GM18867 (cell line): ENCODE measurements around the gene TRPC4AP.

Source experiments
- ATAC-seq: cut with Tn5 transposase; IDR thresholded peaks from one replicate; pipeline ENCODE4 v1.9.1; 2021; ENCODE audit warnings: mild to moderate bottlenecking, moderate library complexity; ENCODE audit not compliant: unreplicated experiment

TRPC4AP gene

DNA sequence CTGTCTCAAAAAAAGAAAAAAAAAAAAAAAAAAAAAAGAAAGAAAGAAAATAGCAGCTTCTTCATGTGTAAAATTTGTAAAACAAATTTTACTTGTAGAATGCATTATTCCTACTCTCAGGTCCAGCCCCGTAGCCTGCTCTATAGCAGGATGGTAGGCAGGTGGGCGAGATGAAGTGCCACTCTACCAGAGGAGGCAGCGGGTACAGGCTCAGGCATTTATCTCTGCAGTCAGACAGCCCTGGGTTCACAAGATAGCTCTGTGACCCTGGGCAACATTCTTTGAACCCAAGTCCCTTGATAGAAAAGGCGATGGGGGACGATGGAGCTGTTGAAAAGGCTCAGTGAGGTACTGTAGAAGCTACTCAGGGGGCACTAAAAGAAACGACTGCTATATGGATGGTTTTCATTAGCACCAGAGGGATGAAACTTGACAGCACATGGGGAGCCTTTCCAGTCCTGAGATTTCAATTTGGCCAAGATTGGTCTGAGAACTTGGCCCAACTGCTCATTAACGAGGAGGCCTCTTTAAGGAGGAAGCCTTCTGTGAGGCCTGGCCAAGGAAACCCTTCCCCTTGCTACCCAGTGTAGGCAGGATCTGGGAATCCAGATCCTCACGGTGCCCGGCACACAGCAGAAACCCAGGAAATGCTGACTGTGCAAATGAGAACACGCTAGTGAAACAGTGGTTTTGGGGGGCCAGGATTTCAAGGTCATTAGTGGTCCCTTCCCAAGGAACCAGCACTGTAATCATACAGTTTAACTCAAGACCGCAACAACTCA is 73.8 kb downstream of the TRPC4AP start:
- no peak for ATAC-seq

DNA sequence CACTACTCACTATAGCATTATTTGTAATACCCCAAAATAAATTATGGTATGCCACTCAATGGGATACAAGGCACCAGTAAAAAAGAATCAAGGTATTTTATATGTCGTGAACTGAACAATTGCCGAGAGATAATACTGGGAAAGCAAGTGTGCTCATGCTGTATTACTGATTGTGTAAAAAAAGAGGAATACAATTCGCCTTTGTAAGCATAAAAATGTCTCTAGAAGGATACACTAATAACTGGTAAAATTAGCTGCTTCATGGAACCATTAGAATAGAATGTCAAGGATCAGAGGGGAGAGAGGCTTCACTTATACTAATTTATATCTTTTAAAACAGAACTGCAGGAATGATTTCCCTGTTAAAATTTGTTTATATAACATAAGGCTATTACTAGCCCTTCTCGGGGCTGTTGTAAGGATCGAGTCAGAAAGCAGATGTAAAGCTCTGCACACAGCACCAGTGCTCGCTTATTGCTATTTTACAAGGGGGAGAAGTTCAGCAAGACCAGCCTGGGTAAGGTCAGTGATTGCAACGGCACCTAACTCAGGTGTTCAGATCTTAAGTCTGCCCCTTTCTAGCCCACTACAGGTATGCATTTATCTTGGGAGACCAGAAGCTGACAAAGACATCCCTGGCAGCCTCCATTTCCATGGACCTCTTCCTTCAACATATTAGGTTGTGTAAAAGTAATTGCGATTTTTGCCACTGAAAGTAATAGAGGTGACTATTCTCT is 75.3 kb downstream of the TRPC4AP start:
- ATAC-seq = no peak

DNA sequence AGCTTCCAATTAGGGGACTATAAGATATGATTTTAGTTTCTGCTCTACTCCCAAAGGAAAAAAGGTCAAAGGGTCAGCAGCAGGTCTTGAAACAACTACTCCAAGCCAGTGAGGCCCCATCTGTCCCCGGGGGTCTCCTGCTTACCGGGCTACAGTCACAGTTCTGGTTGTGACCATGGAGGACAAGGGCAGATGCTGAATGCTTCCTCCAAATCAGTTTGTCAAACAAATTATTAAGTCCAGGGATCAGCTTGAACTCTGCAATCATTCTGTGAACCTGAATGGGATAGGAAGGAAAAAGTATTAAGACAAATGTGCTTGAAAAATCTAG is 76.8 kb downstream of the TRPC4AP start:
- no peak for ATAC-seq

DNA sequence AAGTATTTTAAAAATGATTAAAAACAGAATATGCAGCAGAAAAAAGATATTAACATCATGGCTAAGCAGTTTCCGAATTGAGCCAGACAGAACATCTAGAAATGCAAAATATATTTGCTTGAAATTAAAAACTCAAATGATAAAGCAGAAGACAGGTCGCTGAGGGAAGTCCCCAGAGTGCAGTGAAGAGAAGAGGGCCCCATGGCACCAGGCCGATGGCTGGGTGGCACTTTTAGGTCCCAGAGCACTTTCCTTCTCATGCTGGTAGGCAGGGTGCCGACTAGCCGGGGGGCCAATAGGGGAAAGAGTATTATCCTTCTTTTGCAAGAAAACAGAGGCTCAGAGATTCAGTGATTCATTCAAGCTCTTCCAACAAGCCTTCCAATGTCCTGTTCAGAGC is 78.1 kb downstream of the TRPC4AP start:
- ATAC-seq = no peak

DNA sequence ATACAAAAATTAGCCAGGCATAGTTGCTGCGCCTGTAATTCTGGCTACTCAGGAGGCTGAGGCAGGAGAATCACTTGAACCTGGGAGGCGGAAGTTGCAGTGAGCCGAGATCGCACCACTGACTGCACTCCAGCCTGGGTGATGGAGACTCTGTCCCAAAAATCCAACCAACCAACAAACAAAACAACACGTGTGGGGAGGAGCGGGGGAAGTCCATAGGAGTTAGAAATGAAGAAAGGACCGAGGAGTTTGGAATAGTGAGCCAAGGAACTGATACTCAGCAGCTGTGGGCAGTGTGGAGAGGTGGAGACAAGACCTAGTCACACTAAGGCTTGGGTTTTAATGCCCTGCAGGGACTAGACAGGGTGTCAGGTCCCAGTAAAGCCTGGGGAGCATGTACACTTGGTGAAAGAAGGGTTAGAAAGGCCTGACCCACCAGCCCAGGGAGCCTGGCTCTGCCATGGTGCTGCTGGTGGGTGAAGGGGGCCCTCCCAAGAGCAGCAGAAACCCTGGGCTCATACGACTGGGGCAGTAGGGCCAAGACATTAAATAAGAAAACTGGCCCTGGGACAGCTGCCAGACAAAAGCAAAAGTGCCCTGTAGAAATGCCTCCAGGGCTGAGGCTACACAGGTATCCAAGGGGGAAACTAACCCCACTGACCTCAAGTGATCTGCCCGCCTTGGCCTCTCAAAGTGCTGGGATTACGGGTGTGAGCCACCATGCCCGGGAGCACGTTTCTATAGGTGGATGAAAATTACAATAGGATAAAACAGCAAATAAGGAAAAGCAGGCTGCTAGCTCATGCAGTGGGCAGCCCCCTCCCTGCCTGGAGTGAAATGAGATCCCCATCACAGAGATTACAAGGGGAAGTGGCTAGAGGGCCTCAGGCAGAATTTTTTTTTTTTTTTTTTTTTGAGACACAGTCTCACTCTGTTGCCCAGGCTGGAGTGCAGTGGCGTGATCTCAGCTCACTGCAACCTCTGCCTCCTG is 78.9 kb downstream of the TRPC4AP start:
- no peak for ATAC-seq

DNA sequence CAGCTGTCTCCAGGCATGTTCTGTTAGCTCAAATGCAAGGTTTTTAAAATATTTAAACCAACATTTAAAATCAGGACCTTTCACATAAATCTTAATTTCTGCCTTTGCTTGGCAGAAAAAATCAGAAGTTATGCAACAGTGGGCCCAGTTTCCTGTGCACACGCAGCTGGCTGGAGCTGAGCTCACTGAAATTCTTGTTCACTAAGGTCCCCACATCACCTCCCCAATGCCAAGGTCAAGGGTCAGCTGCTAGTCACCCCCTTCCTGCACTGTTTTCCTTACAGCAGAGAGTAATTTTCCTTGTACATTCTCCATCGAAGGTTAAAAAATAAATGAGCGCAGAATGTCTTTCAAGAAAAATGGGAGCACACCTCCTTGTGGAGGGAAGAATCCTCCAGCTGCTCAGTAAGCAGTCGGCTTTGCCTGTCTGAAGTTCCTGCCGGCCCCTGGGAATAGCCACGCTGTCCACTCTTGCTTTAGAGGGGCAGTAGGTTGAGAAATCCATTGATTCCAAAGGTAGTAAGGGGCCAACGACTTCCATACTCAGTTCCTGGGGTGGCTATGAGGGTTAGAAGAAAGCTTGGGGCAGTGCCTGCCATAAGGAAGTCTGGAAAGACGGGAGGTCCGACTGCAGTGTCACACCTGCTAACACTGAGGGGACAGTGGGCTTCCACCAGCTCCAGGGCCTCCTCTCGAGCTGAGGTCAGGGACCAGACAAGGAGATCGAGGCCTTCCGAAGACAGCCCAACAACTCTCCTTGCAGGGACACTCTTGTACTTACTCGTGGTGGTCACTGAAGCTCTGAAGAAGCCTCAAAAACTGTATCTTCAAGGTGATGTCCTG is 80.2 kb downstream of the TRPC4AP start:
- ATAC-seq = no peak

DNA sequence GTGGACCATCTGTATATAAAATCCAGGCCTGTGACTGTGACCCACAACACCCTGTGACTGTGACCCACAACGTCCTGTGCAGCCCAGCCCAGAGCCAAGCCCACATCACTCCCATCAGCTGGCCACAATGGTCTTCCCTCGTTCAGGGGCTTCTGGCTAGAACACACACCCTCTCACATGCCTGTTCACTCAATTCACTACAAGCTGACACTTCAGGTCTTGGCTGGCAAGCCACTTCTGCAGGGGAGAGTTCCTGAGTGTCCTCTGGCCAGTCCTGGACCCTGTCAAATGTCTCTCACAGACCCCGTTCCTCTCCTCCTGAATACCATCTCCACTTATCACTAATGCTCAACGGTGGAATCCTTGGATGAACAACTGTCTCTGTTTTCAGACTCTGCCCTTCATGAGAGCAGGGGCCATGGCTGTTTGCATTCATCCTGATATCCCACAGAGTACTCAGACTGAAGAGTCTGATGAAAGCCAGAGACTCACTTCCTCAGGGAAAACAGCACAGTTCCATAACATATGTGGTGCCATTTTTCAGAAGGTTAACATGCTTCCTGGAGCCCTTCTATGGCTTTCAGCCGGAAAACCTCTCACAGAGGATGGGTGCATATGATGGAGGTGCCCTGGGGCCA is 80.9 kb downstream of the TRPC4AP start:
- ATAC-seq = no peak

DNA sequence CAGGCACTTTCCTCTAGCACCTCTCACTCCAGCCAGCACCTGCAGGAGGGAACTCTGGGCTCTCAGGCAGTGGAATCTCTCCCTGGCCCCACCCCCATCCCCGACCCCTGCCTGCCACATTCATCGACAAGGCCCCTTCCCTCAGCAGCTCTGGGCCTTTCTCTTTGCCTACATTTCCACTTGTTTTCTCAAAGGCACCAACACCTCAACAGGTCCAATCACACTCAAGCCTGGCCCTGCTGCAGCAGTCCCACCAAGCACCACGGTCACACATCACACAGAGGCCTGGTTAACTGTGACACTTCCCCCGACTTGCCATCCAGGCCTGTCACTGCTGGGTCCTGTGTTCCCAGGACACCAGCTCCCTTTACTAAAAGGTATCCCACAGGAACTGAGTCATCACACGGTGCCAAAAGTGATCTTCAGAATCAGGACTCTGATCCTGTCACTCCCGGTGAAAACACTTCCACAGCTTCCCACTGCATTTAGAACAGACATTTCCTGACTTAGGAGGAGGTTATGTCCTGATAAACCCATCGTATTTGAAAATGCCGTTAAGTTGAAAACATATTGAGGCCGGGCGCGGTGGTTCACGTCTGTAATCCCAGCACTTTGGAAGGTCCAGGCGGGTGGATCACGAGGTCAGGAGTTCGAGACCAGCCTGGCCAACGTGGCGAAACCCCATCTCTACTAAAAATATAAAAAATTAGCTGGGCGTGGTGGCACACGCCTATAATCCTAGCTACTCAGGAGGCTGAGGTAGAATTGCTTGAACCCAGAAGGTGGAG is 82.0 kb downstream of the TRPC4AP start:
- no peak for ATAC-seq

DNA sequence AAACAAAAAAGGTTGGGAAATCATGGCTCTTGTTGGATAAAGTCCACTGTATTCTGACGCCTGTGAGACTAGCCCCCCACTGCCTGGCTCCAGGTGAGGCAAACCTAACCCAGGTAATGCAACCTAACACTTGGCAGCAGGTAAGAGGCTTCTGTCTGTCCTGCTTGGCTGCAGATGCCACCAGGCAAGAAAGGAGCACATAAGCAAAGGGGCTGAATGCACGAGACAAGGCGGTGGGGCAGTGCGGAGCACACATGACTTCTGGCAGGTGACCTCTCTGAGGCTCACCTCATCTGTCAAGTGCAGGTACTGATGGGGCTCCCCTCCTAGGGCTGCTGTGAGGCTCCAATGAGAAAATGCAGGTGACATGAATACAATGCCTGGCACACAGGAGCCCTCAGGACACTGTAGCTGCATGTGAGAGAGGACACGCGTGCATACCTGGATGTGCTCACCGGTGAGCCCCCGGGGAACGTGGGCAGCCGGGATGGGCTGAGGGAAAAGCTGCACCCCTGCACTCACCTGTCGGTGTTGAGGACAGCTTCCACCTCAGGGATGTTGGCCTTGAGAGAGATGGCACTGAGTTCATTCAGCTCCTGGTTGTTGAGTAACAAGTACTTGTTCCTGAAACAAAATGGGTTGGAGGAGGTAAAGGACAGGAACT is 82.8 kb downstream of the TRPC4AP start:
- no peak for ATAC-seq

DNA sequence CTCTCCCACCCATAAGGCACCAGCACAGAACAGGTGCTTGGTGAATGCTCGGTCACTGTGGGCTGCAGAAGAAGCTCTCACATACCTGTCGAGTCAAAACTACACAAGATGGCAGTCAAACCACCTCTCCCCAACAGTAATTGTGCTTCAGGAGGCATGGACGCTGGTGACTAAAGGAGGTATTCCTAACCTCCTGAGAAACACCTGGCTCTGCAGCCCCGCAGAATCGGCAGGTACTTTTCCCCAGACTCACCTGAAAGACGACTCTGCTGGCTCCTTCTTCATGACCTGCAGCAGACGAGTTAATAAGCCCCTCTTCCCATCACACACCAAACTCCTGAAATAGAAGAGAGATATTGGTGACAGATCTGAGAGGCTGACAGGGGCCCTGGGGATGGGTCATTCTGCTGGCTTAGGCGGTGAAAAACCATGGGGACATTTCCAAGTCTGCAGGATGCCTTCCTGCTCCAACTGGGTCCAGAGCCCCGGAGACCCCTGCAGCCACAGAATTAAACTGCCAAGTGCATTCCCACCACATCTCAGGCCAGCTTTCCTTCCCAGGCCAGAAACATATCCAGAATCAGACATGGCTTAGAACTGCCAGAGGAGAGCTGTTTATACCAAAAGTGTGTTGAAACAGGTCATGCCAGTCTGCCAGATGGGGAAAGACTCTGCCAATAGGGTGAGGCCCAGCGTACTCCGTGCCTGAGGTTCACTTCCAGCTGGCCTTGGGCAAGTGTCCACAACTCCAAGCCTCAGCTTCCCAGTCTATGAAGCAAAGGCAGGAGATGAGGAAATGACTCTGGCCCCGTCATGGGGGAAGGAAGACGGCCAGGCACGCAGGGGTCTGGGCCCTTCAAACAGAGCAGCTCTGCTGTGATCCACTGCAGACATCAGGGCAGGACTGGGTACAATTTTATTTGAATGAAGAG is 83.9 kb downstream of the TRPC4AP start:
- no peak for ATAC-seq

DNA sequence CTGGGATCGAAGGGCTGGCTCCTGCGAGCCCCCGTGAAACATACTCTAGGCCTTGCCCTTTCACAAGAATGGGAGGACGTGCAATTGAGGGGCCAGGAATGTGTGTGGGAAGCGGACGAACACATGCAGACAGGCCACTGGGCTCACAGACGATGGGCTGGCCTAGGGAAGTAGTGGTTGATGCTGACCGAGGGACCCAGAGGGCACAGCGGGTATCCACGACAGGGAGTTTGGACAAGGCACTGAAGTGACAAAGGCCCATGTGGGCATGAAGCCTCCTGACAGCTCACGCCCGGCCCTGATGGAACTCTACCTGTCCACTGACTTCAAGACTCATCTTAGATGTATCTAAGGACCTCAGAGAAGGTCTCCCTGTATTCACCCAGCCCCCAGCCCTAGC is 84.7 kb downstream of the TRPC4AP start:
- no peak for ATAC-seq

DNA sequence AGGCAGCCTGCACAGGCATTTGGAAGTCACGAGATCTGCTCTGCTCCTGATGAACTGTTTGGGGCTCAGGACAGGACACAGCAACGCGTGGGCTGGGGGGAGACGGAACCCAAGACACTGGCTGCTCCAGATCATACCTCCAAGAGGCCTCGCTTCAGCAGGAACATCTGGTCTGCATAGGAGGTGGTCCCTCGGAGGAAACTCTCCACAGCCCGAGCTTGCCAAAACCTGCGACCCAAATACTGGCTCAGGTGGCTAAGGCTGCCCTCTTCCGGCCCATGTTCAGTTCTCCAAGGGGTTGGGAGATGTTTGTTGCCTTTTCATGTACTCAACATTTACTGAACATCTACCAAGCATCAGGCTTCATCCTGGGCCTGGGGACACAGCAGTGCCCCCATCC is 85.2 kb downstream of the TRPC4AP start:
- ATAC-seq = no peak

DNA sequence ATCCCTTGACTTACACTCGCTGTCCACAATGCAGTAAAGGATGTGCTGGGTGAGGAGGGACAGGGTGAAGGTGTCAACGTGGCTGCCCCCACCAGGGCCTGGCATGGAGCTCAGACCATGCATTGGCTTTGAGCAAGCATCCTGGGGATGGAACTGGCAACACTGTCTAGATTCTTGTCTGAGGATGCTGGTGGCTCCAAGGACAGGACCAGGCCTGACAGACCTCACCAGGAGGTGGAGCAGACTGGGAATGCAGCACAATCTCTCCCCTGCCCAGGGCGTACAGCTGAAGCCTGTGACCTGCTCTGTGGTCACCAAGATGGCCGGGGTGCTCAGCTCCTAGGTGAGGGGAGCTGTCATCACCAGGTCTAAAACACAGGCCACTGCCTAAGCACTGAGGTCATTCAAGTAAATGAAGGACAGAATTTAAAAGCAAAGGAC is 86.1 kb downstream of the TRPC4AP start:
- no peak for ATAC-seq

DNA sequence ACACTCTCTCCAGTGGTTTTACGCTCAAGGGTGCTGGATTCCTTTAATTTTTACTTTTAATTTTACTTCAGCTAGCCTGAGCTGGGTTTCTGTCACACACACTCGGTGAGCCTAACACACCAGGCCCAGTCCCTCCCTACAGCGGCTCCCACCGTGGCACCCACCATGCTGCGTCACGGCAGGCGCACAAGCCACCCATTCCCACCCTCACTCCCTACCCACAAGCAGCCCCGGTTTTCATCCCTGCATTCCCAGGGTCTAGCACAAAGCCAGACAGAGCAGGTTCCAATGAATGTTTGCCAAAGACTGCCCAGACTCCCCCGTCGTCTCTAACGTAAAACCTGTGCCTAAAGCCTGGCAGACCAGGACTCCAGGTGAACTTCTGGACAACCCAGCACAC is 86.6 kb downstream of the TRPC4AP start:
- no peak for ATAC-seq

DNA sequence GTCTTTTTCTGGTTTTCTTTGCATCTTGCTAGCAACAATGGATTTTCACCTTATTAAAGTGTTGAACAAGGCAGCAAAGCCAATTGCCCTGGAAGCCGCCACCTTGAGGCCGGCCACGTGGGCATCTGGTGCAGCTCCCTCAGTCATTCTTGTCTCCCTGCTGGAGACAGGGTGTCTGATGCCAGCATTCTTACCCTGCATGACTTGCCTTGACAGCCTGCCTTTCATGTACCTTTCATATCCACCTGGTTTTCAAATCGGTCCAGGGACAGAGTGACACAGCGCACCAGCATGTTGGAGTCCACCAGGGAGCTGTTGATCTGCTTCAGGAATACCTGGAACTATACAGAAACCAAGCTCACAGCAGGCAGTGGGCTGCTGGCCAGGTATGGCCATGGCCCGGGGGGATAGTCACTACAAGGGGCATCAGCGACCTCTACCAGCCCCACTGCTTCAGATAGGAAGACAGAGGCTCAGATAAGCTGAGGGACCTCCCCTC is 87.1 kb downstream of the TRPC4AP start:
- no peak for ATAC-seq

DNA sequence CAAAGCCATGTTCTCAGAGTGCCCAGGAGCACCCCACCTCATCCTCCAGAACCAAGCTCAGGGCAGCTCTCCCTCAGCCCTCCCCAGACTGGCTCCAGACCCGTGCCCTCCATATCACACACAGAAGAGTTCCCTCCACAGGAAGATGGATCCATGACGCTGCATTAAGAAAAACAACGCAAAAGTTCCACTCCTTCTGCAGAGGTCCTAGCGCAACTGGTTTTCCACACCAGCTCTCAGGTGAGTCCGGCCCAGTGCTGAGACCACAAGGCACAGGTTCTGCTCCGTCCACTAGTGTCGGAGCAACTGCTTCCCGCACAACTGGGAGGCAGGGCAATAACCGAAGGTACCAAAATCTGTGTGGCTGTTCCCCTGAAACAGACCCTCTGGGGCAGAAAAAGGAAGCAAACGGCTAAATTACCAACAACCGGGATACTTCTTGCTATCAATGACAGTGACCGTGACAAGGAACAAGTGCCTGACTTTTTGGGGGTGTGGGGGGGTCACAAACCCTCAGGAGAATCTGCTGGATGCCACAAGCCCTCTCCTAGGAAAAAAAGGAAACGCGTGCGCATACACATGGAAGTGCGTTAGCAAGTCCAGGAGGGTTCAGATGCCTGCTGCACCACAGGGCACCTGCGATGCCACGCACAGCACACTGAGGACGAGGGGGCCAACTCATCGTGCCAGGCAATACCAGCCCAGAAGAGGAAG is 87.7 kb downstream of the TRPC4AP start:
- no peak for ATAC-seq
